OCI-LY3 (cell line): ENCODE data around the gene UPB1.

Experiments used
- CTCF ChIP-seq: fragments of 200-600, 300-600 bp; sonication (generic); IDR thresholded peaks from 2 replicates; pipeline ENCODE4 v1.5.1; 2014; ENCODE audit warnings: antibody characterized with exemption, low read length, low read depth
- EZH2phosphoT487 ChIP-seq: fragments of 200-600 bp; shearing (Covaris generic); IDR thresholded peaks from 2 replicates; pipeline ENCODE4 v1.6.1; 2018; ENCODE audit warnings: antibody characterized with exemption, mixed run types, low read depth

- TF ChIP-seq CTCF (no peak), EZH2phosphoT487 (no peak)
Observed at GRCh38 chr22:24555165-24556039, 60.3 kb downstream of the UPB1 start, which contains the start of gene SNRPD3.
